Stimulated activated CD4-positive, alpha-beta T cell treated with anti-CD3 and anti-CD28 coated beads, Interleukin-4, amount 100 ng/mL, for 24 hours (primary cell): ENCODE results near the gene PTPA.

Experiments
- DNase-seq: peaks from one replicate; pipeline ENCODE4 v3.0.0-alpha.2; 2020

The PTPA gene

DNA sequence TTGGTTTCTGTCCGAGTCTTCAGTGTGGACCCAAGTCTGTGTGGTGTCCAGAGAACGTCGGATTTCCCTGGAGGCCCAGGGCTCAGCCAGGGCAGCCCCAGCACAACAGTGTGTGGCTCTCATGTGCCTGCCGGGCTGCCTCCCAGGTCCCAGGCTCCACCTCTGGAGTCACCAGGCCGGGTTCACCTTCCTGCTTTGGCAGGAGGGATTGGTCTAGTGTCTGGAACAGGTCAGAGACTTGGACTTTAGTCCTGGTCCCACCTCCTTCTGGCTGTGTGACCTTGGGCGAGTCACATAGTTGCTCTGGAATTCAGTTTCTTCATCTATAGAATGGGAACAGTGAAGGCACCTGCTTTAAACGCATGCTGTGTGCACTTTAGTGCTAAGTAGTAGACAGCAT lies 27.1 kb upstream of the PTPA start:
- DNase-seq, result no peak

DNA sequence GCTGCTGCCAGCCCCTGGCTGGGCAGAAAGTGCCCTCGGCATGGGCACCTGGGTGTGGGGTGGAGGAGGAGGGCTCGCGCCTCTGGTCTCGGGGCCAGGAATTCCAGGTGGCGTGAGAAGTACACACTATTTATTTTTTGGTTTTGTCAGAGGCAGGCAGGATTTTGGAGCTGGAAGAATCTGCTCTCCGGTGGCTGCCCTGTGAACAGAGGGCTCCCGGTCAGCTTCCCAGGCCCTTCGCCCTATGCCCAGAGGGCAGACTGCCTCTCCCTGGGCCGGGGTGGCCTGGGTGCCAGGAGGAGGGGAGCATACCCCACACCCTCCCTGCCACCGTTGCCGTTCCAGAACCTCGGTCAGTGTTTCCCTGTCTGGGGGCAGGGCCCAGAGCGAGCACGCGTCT lies 22.0 kb upstream of the PTPA start:
- DNase-seq, result no peak

- DNase-seq, result no peak
Observed at GRCh38 chr9:129093602-129094386, 17.4 kb upstream of the PTPA start.

- DNase-seq, result no peak
Observed at GRCh38 chr9:129094387-129095169, 16.6 kb upstream of the PTPA start.

GRCh38 chr9:129095170-129095667 lies 16.0 kb upstream of the PTPA start:
- DNase-seq, result no peak

- DNase-seq, result no peak
Observed at GRCh38 chr9:129095908-129096307, 15.3 kb upstream of the PTPA start.

GRCh38 chr9:129097671-129098306 lies 13.4 kb upstream of the PTPA start:
- DNase-seq, result no peak

GRCh38 chr9:129098328-129098727 lies 12.9 kb upstream of the PTPA start:
- no peak for DNase-seq

DNA sequence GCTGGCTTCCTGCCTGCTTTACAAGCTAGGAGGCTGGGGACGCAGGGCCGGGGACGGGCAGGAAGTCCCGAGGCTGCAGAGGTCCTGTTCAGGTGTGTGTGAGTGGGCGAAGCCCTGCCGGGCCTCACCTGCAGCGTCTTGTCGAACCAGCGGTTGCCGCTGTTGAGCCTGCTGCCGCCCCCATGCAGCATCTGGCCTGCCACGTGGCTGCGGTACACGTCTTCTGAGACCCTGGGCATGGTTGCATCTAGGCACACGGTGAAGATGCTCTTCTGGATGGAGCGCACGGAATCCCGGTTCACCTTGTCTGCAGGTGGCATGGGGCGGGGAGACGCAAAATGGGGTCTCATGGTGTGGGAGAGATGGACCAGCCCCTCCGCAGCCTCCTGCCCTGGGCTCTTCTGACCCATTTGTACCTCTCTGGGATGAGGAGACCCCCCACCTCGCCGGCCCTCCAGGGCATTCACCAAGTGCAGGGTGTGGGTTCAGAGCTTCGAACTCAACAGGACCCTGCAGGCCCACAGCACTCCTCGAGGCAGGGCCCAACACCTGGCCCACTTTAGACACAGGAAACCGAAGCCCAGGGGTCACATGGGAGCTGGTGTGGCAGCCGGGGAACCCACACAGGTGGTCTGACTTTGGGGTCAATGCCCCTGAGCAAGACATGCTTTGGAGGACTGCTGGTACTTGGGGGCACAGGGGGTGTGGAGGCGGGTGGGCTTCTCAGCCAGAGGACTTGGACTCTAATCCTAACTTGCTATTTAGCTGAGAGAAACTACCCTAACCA lies 10.6 kb upstream of the PTPA start:
- no peak for DNase-seq

DNA sequence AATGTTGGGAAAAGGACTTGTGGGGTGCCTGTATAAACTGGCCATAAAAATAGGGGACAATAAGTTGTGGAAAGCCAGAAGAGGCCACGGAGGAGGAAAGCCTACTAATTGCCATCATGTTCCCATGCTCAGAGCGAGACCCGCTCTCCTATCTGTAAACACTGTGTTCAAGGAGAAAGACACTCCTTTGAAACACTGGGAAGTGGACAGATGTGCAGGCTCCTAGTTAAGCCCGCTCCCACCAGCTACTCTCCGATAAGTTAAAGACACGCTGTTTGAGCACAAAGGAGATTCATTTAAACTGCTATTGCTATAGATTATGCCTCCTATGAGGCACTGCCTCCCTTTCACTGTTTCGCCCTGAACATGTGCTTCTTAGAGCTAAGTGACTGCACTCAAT lies 9.9 kb upstream of the PTPA start:
- no peak for DNase-seq

DNA sequence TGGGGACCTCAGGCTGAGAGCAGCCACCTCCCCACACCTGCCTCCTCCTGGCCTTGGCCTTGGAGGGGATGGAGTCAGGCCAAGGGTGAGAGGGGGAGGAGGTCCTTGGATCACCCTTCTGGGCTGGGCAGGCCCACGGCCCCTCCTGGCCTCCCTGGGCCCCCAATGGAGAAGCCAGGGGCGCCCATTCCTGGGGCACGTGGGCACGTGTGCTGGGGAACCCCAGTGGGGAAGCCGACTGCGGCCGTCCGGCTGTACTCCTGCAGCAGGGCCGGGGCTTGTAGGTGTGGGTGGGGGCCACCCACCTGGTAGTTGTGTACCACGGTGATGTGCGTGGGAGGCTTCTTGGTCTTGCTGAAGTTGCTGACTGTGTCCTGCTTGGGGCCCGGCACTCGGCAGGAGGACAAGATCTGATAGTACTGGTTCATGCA lies 9.1 kb upstream of the PTPA start:
- no peak for DNase-seq

- DNase-seq, result peak; percentile 14
Observed at GRCh38 chr9:129102791-129103594, 8.2 kb upstream of the PTPA start.

- DNase-seq, result no peak
Observed at GRCh38 chr9:129103595-129103965, 7.6 kb upstream of the PTPA start.

DNA sequence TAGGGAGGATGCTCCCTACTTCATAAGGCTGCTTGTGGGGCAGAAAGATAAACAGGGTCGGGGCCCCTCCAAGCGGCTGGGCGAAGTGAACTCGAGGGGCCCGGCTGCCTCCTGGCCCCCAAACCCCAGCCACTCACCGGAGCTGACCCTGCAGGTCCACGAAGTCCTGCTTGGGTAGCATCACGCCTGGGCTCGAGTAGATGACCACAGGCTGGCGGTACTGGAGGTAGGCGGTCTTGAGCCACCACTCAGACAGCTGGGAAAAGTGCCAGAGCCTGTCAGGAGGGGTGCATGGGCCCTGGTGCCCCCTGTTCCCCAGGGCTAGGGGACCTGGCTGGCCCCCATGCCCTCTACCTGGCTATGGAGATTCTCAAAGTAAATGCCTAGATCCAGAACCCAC lies 7.2 kb upstream of the PTPA start:
- DNase-seq, result no peak

- DNase-seq, result no peak
Observed at GRCh38 chr9:129105857-129106694, 5.1 kb upstream of the PTPA start.

- no peak for DNase-seq
Observed at GRCh38 chr9:129107651-129108050, 3.6 kb upstream of the PTPA start.

DNA sequence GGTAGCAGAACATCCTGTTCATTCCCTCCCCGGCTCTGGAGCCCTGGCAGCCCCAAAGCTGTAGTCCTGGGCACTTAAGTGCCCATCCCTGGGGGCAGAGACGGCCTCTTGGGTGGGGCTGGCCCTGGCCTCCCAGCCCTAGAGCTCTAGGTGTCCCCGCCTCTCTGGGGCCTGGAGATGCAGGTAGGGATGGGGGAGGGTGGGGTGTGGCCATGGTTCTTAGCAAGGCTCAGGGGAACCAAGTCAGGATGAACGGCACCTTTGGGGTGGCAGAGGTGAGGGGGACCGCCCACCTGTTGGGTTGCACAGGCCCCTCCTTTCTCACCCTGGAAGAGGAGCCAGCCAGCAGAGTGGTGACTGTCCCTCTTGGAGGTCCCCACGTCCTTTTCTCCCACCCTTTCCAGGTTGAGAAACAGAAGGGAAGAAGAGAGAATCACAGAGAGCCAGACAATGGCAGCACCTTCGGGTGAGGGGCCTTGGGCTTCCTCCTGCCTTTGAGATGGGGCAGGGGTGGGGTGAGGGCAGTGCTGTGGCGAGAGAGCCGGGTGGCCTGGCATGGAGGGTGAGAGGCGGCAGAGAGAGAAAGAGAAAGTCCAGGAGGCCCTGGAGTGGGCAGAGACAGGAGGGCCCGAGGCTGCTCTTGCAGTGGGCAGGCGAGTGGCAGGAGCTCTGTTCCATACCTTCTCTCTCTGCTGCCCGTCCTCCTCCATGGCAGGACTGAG lies 3.0 kb upstream of the PTPA start:
- DNase-seq, result no peak

DNA sequence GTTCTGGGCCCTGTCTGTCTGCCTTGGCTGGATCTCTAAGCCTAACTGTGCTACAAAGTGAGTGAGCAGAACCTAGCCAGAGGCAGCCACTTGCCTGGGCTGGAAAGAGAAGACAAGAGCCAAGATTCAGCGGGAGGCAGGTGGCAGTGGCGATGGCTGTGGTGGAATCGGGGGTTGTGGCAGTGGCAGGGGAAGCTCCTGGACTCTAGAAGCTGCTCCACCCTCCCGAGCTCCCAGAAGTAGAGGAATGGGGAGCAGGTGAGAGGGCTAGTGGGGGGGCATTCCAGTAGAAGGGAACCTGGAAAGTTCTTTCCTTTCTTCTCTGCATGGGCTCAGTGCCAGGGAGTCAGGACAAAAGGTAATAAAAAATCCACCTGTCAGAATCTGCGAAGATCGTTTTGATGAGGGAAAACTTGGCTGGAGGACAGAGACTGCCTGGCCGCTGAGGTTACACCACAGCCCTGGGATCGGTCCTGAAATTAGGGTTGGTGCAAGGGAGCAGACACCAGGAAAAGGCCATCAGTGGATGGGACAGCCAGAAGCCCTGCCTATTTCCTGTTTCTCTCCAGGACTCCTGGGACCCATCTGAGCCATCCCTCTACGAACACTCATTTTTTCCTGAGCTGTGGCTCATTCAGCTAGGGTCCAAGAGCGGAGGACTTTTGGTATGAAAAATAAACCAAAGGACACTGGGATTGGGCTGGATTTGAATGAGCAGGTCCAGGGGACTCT lies 2.2 kb upstream of the PTPA start:
- DNase-seq, result no peak

DNA sequence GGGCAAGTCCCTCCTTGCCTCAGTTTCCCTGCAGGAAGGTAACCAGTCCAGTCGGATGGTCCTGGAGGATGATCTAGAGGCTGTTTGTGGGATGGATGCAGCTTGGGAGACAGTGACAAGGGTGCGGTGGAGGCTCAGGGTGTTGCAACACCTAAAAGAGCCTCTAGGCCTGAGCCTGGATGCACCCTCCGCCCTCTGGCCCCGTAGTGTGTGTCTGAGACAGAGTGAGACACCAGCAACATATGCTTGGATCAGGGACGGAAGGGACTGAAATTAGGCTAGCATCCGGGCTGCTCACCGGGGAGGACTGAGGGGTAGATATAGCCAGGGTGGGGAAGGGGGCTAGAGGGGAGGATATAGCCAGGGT lies 1.7 kb upstream of the PTPA start:
- DNase-seq, result peak; percentile 19
